ENCODE results near the gene CRYBG3.

DNA sequence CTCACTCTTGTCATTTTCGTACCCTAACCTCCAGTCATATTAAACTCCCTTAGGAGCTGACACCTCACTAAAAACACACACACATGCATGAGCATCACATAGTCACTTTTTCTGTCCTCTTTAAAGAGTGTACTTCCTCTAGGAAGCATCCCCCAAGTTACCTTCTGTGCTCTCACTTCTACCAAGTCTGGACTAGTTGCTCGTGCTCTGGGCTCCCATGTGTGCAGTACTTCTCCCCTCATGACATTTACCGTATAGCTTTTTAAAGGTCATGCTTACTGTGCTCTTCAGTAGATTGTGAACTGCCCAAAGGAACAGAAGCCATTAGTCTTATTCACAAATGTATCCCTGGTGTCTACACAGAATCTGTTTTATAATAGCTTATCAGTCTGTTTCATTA is 42.0 kb downstream of the CRYBG3 start:
- TF ChIP-seq, protein P1, sequence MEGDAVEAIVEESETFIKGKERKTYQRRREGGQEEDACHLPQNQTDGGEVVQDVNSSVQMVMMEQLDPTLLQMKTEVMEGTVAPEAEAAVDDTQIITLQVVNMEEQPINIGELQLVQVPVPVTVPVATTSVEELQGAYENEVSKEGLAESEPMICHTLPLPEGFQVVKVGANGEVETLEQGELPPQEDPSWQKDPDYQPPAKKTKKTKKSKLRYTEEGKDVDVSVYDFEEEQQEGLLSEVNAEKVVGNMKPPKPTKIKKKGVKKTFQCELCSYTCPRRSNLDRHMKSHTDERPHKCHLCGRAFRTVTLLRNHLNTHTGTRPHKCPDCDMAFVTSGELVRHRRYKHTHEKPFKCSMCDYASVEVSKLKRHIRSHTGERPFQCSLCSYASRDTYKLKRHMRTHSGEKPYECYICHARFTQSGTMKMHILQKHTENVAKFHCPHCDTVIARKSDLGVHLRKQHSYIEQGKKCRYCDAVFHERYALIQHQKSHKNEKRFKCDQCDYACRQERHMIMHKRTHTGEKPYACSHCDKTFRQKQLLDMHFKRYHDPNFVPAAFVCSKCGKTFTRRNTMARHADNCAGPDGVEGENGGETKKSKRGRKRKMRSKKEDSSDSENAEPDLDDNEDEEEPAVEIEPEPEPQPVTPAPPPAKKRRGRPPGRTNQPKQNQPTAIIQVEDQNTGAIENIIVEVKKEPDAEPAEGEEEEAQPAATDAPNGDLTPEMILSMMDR (optimal IDR thresholded peaks at IDR 0.05 in 1 of 3, IDR thresholded peaks at IDR 0.05 in 1 of 3, conservative IDR thresholded peaks at IDR 0.05 in 1 of 3; ENCODE audit: extremely low read depth in 1 of 3, insufficient read depth in 2 of 3, low read length in 3 of 3) = no peak
- no peak for TF ChIP-seq EZH2 (IDR thresholded peaks at IDR 0.05; ENCODE audit: low read length)
